Activated CD4-positive, CD25-positive, alpha-beta regulatory T cell treated with anti-CD3 and anti-CD28 coated beads, Interleukin-2, amount 50 U/mL, for 16 hours (primary cell): ENCODE results near the gene PITPNM1.
"Not testable (repeated sequence)": the region's sequence is repeated elsewhere in the genome, so short reads cannot be mapped to it uniquely, and the experiment has no call there.

Source experiments
- DNase-seq: peaks from one replicate; pipeline ENCODE4 v3.0.0-alpha.2; 2020; ENCODE audit warnings: low read depth, low spot score

The PITPNM1 gene

DNA sequence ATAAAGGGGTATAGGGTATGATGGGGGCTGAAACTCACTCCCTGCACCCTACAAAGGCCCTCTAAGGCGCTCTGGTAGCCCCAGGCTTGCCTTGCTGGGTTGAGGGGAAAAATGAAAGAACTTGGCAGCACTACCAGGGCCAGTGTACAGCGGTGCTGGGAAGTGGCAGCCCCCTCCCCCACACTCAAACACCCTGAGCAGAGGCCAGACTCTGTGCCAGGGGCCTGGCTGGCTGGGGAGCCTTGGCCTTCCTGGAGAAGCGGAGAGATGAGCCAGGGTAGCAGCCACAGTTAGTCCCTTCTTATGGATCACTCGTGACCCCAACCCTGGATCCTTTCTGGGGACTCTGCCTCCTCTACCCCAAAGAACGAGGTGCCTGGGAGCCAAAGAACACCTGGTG lies 38.8 kb downstream of the PITPNM1 start:
- DNase-seq, result no peak

- not testable (repeated sequence) for DNase-seq
Observed at GRCh38 chr11:67465530-67465929, 39.6 kb downstream of the PITPNM1 start.

- no peak for DNase-seq
Observed at GRCh38 chr11:67465189-67465510, 40.0 kb downstream of the PITPNM1 start.

- peak; percentile 85 for DNase-seq
Observed at GRCh38 chr11:67464411-67465188, 40.6 kb downstream of the PITPNM1 start.

GRCh38 chr11:67463680-67464410 lies 41.3 kb downstream of the PITPNM1 start:
- DNase-seq, result no peak

DNA sequence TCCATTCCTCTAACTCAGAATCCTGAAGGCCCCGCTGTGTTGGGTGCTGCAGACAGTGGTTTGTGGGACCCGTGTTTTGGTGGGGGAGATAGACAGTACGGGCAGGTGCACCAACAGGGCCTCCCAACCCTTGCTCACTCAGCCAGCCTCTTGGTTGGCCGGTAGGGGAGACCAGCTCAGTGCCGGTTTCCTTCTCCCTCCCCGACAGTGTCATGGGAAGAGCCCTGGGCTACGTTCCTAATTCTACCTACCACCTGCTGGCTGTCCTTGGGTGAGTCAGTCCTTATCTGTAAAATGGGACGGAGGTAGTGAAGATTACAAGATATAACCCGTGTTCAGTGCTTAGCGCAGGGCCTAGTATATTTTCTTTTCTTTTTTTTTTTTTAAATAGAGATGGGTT lies 42.0 kb downstream of the PITPNM1 start:
- DNase-seq, result no peak

DNA sequence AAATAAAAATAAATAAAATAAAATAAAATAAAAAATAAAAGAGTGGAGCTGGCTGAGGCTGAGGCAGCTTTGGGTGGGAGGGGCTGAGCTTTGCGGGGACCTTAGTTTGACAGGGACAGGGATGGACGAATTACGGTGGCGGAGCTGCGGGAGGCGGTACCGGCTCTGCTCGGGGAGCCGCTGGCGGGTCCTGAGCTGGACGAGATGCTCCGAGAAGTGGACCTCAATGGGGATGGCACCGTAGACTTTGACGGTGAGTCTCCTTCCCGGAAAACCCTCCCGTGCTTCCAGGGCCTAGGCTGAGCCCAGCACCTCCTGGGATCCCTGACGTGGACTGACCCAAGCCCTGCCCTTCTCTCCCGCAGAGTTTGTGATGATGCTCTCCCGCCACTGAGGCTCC lies 46.9 kb downstream of the PITPNM1 start:
- no peak for DNase-seq

- DNase-seq, result no peak
Observed at GRCh38 chr11:67457453-67457852, 47.7 kb downstream of the PITPNM1 start.

DNA sequence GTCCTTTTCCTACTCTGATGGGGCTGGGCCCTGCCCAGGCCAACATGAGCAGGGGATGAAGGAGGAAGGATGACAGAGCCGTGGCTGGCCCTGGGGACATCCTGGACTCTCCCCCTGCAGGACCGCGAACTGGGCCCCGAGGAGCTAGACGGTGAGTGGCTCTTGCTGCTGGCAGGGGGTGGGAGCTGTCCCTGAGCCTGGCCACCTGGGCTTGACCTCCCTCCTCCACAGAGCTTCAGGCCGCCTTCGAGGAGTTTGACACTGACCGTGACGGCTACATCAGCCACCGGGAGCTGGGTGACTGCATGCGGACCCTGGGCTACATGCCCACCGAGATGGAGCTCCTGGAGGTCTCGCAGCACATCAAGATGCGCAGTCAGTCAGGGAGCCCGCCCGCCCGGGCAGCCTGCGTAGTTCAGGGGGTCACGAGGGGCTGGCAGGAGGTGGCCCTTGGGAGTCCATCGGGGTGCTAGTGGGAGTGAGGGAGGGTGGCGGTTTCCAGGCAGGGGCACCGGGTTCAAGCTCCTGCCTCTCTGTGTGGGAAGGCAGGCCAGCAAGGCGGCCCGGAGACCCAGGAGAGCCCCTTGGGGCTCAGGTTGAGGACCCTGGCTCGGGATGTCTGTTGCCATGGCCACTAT lies 49.0 kb downstream of the PITPNM1 start:
- DNase-seq, result no peak

- DNase-seq, result no peak
Observed at GRCh38 chr11:67455054-67455453, 50.1 kb downstream of the PITPNM1 start, which contains the start of gene CABP4. TSS of gene CABP4 (plus strand) at chr11:67455354. CDS start at chr11:67455424, 70 bp downstream.

GRCh38 chr11:67453816-67454732 lies 51.1 kb downstream of the PITPNM1 start:
- no peak for DNase-seq

GRCh38 chr11:67452141-67452952 lies 52.8 kb downstream of the PITPNM1 start, which contains the start of gene GPR152:
TSS of gene GPR152 (minus strand) at chr11:67452729. CDS start at chr11:67452724, 5 bp downstream.
- DNase-seq, result no peak

- no peak for DNase-seq
Observed at GRCh38 chr11:67451658-67451976, 53.5 kb downstream of the PITPNM1 start.

DNA sequence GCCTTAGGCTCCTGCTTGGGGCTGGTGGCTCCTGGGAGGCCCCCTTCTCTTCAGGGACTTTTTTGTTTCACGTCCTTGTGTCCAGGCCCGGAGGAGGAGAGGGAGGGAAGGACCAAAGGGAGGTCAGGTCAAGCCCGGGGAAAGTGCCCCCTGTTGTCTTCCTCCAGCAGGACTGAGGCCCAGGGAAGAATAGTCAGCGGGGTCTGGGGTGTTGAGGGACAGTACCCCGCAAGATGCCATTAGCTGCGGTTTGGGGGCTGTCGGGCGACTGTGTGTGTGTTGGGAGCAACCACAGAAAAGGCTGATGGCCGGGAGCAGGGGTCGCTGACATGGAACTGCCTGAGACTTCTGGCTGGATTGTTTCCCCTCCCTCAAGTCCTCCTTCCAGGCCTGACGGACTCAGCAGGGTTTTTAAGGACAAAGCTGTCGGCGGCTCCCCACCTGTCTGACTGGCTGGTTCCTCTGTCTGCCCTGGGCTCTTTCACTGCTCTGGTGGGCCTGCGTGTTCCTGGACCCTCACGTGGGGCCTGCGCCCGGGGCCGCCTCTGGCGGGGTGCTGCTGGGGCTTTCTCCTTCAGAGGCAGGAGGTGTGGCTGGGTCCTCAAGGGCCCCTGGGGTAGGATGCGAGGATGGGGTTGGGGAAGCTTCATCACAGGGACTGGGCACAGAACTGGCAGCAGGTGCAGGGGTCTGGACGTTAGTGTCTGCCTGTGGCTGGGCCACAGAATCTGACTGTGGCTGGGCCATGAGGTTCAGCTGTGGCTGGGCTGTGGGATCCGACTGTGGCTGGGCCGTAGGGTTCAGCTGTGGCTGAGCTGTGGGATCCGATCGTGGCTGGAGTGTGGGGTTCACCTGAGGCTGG lies 54.1 kb downstream of the PITPNM1 start:
- DNase-seq, result no peak

GRCh38 chr11:67449116-67449844 lies 55.9 kb downstream of the PITPNM1 start:
- DNase-seq, result no peak

DNA sequence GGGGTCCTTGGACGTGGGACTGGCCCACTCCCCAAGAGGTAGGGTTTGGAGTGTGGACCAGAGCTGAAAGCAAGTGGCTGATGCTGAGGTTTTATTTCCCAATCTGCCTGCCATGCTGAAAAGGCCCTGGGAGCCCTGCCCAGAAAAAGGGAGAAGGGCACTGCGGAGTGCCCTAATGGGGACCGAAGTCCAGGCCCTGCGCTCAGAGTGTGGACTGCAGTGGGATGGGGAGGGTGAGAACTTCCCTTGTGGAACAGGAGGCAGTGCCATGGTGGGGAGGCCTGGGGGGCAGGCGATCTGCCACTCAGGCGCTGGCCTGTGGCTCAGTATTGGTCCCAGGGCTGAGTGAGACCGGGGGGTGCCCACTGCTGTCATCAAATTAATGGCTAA lies 56.9 kb downstream of the PITPNM1 start:
- no peak for DNase-seq

GRCh38 chr11:67445515-67445914 lies 59.6 kb downstream of the PITPNM1 start:
- no peak for DNase-seq

GRCh38 chr11:67442504-67443404 lies 62.4 kb downstream of the PITPNM1 start:
- no peak for DNase-seq
